Ascending aorta (tissue), 2 donors: ENCODE data around the gene GLT8D2. TPM values are rescaled to one million over a fixed set of nuclear protein-coding genes. Genes with fewer than 3 reads are reported as not detected.

ENCODE experiments used
- DNase-seq, 2 donors: peaks; one replicate each; pipeline ENCODE4 v3.0.0-alpha.2; 2019; ENCODE audit warnings: low spot score in 2 of 2
- H3K27ac ChIP-seq, 2 donors: fragments of 200-600 bp; sonication (generic); one replicate each; pipeline ENCODE4 v1.5.1; 2016 to 2017; ENCODE audit warnings: mild to moderate bottlenecking in 1 of 2
- H3K27me3 ChIP-seq: fragments of 200-600 bp; sonication (generic); one replicate; pipeline ENCODE4 v1.5.1; 2017
- H3K36me3 ChIP-seq, 2 donors: fragments of 200-600 bp; sonication (generic); one replicate each; pipeline ENCODE4 v1.5.1; 2016
- H3K4me1 ChIP-seq, 2 donors: fragments of 200-600 bp; sonication (generic); one replicate each; pipeline ENCODE4 v1.5.1; 2016 to 2017; ENCODE audit warnings: mild to moderate bottlenecking in 1 of 2
- H3K4me3 ChIP-seq, 2 donors: fragments of 200-600 bp; sonication (generic); one replicate each; pipeline ENCODE4 v1.5.1; 2016 to 2017; ENCODE audit warnings: mild to moderate bottlenecking in 1 of 2
- H3K9me3 ChIP-seq, 2 donors: fragments of 200-600 bp; sonication (generic); one replicate each; pipeline ENCODE4 v1.5.1; 2016
- CTCF ChIP-seq, 3 experiments: fragments of 200-600 bp in 2 of 3; fragments of 450-650 bp in 1 of 3; sonication (generic) in 2 of 3; IDR thresholded peaks; one replicate each; pipeline ENCODE4 v1.5.1; 2016 to 2019; ENCODE audit warnings: antibody characterized with exemption in 3 of 3, mild to moderate bottlenecking in 1 of 3, moderate library complexity in 1 of 3
- intact Hi-C: fragments of 100-400 bp; cut with DNase I; formaldehyde crosslinking; loops from one replicate; pipeline ENCODE4 v1.15.1; 2023
- total RNA-seq: library from RNA; depleted of rRNA; stranded (reverse); fragments of >200 nt; gene quantifications from one replicate; pipeline ENCODE4 v1.1.0, GENCODE V29; 2016

GLT8D2 gene
- total RNA-seq, 1 donor from 2014 or later: 72.3 TPM

- Histone ChIP-seq H3K4me1 (peaks cover 4 to 54% of the 10 kb centered on the region in 2 donors), H3K36me3 (peaks cover 0 to 2% of the 10 kb centered on the region in 2 donors), H3K27ac (peak overlapping the region; percentile 93 to 95), H3K9me3 (no peaks in the 10 kb centered on the region), H3K4me3 (peak overlapping the region; percentile 77 to 81), H3K27me3 (no peaks in the 10 kb centered on the region)
- no peak for TF ChIP-seq CTCF (IDR thresholded peaks at IDR 0.05)
- no peak for DNase-seq
- intact Hi-C loops: loop anchor here (1.0 kb wide), 1 partner anchor 82 kb away; no protein-coding TSS in a partner anchor
These were observed 83.3 kb downstream of the GLT8D2 start for GRCh38 chr12:103966736-103967135.

- DNase-seq: peak; percentile 95 to 99
- Histone ChIP-seq H3K4me3 (peak within 1 kb of the TSS; percentile 77 to 81), H3K27me3 (no peaks in the 10 kb centered on the region), H3K27ac (peak within 1 kb of the TSS; percentile 93 to 95), H3K9me3 (no peaks in the 10 kb centered on the region), H3K4me1 (peaks cover 4 to 54% of the 10 kb centered on the region in 2 donors), H3K36me3 (no peaks in the 10 kb centered on the region)
- intact Hi-C loops: loop anchor here (1.0 to 2.0 kb wide), 4 partner anchors 9 to 99 kb away; partner anchors contain the start of genes HCFC2 and HSP90B1
- TF ChIP-seq CTCF (IDR thresholded peaks at IDR 0.05): peak in 2 of 3 experiments; percentile 15 to 32
These were observed 84.1 kb downstream of the GLT8D2 start, which contains the start of gene TDG for GRCh38 chr12:103965590-103966504. Gene TDG, plus strand, starts transcription at chr12:103965872. Its CDS starts 166 bp downstream, at chr12:103966038.

GRCh38 chr12:103965255-103965589, 84.8 kb downstream of the GLT8D2 start:
- no peak for TF ChIP-seq CTCF (IDR thresholded peaks at IDR 0.05)
- no peak for DNase-seq
- intact Hi-C loops: loop anchor here (1.0 to 2.0 kb wide), 3 partner anchors 8 to 100 kb away; partner anchors contain the start of genes HCFC2 and HSP90B1
- Histone ChIP-seq H3K4me1 (peaks cover 4 to 50% of the 10 kb centered on the region in 2 donors), H3K4me3 (peak overlapping the region; percentile 77 to 81), H3K27me3 (no peaks in the 10 kb centered on the region), H3K36me3 (no peaks in the 10 kb centered on the region), H3K9me3 (no peaks in the 10 kb centered on the region), H3K27ac (peak overlapping the region; percentile 93 to 95)

GRCh38 chr12:103964805-103965204, 85.2 kb downstream of the GLT8D2 start:
- DNase-seq: no peak
- Histone ChIP-seq H3K4me1 (peaks cover 4 to 46% of the 10 kb centered on the region in 2 donors), H3K36me3 (no peaks in the 10 kb centered on the region), H3K9me3 (no peaks in the 10 kb centered on the region), H3K27me3 (no peaks in the 10 kb centered on the region), H3K4me3 (peak overlapping the region; percentile 77 to 81), H3K27ac (peak overlapping the region; percentile 93 to 95)
- no peak for TF ChIP-seq CTCF (IDR thresholded peaks at IDR 0.05)
- intact Hi-C loops: loop anchor here (1.0 to 2.0 kb wide), 3 partner anchors 8 to 100 kb away; partner anchors contain the start of genes HCFC2 and HSP90B1

GRCh38 chr12:103962493-103962892, 87.5 kb downstream of the GLT8D2 start:
- no peak overlapping the region for H3K4me3 ChIP-seq
- no peak for TF ChIP-seq CTCF (IDR thresholded peaks at IDR 0.05)
- H3K9me3 ChIP-seq: no peaks in the 10 kb centered on the region
- H3K4me1 ChIP-seq: peaks cover 4 to 32% of the 10 kb centered on the region in 2 donors
- H3K27me3 ChIP-seq: no peaks in the 10 kb centered on the region
- no peaks in the 10 kb centered on the region for H3K36me3 ChIP-seq
- intact Hi-C loops: no loop called here
- H3K27ac ChIP-seq: no peak overlapping the region
- no peak for DNase-seq
